Mesendoderm (in vitro differentiated cells): ENCODE results near the gene SETD1A. TPM values are rescaled to one million over a fixed set of nuclear protein-coding genes. Genes with fewer than 3 reads are reported as not detected.
A peak's percentile ranks its signal among the peaks of the same experiment; 100 is the strongest.

Experiments
- DNase-seq: peaks from one replicate; pipeline ENCODE4 v3.0.0; 2013
- H2AK5ac ChIP-seq: 2 replicates; pipeline ENCODE4 v1.6.1; 2013; ENCODE audit warnings: low read length, inconsistent platforms
- H2BK120ac ChIP-seq: 2 replicates; pipeline ENCODE4 v1.6.1; 2013; ENCODE audit warnings: low read depth, mild to moderate bottlenecking, low read length, moderate library complexity, mixed read lengths
- H2BK15ac ChIP-seq: replicated peaks from 2 replicates; pipeline ENCODE4 v1.6.1; 2013; ENCODE audit warnings: low read depth, mild to moderate bottlenecking, moderate library complexity
- H2BK5ac ChIP-seq: 2 replicates; pipeline ENCODE4 v1.6.1; 2013; ENCODE audit warnings: low read length, inconsistent platforms
- H3K18ac ChIP-seq: 2 replicates; pipeline ENCODE4 v1.6.1; 2013; ENCODE audit warnings: mild to moderate bottlenecking, low read length, mixed read lengths
- H3K23ac ChIP-seq: one replicate; pipeline ENCODE4 v1.6.1; 2013; ENCODE audit warnings: low read length
- H3K27ac ChIP-seq: 2 replicates; pipeline ENCODE4 v1.5.1; 2013; ENCODE audit warnings: low read depth, mild to moderate bottlenecking, inconsistent platforms, low read length, moderate library complexity
- H3K27me3 ChIP-seq: 2 replicates; pipeline ENCODE4 v1.6.1; 2013; ENCODE audit warnings: low read length, control low read depth, mild to moderate bottlenecking, inconsistent platforms; ENCODE audit not compliant: insufficient read depth, poor library complexity
- H3K36me3 ChIP-seq: 2 replicates; pipeline ENCODE4 v1.6.1; 2013; ENCODE audit warnings: low read length, inconsistent platforms; ENCODE audit not compliant: control insufficient read depth, insufficient read depth
- H3K4ac ChIP-seq: one replicate; pipeline ENCODE4 v1.6.1; 2013; ENCODE audit warnings: low read depth, mild to moderate bottlenecking, low read length, moderate library complexity
- H3K4me1 ChIP-seq: 2 replicates; pipeline ENCODE4 v1.6.1; 2013; ENCODE audit warnings: low read depth, low read length, inconsistent platforms; ENCODE audit not compliant: control insufficient read depth
- H3K4me2 ChIP-seq: 2 replicates; pipeline ENCODE4 v1.6.1; 2013; ENCODE audit warnings: low read length
- H3K4me3 ChIP-seq: 2 replicates; pipeline ENCODE4 v1.5.1; 2013; ENCODE audit warnings: mild to moderate bottlenecking, low read length
- H3K56ac ChIP-seq: one replicate; pipeline ENCODE4 v1.6.1; 2013; ENCODE audit warnings: low read length
- H3K79me1 ChIP-seq: 2 replicates; pipeline ENCODE4 v1.6.1; 2013; ENCODE audit warnings: low read length, inconsistent platforms
- H3K79me2 ChIP-seq: 2 replicates; pipeline ENCODE4 v1.6.1; 2013; ENCODE audit warnings: mild to moderate bottlenecking, low read length; ENCODE audit not compliant: control insufficient read depth, insufficient read depth
- H3K9ac ChIP-seq: 2 replicates; pipeline ENCODE4 v1.6.1; 2013; ENCODE audit warnings: low read length, inconsistent platforms
- H4K5ac ChIP-seq: one replicate; pipeline ENCODE4 v1.6.1; 2013; ENCODE audit warnings: low read length
- H4K8ac ChIP-seq: one replicate; pipeline ENCODE4 v1.6.1; 2013; ENCODE audit warnings: low read depth, mild to moderate bottlenecking, control low read depth, low read length, moderate library complexity
- WGBS: extraction: QIAGEN DNeasy Blood & Tissue Kit; methylation state at CpG from one replicate; pipeline ENCODE4 v1.1.7; 2013; ENCODE audit warnings: low lambda C conversion rate, missing lambda C conversion rate; ENCODE audit not compliant: insufficient coverage; ENCODE audit errors: extremely low coverage; 5-methylcytosine and 5-hydroxymethylcytosine counted together
- polyA plus RNA-seq, 2 experiments: library from polyadenylated mRNA; stranded (reverse); fragments of 200-250 nt; gene quantifications; one replicate each; pipeline ENCODE4 v1.2.3, GENCODE V29; 2013

The SETD1A gene
- polyA plus RNA-seq (2013, experiment 1 of 2), result 27.7 TPM
- 25.3 TPM for polyA plus RNA-seq (2013, experiment 2 of 2)

GRCh38 chr16:30957456-30958174, at the start of gene SETD1A:
SETD1A (plus strand) TSS chr16:30957754; CDS start chr16:30958732, 978 bp downstream.
- Histone ChIP-seq H3K36me3 (peaks cover 13% of the 10 kb centered on the region), H3K4ac (peak within 1 kb of the TSS; percentile 91), H3K79me2 (peaks cover 10% of the 10 kb centered on the region), H2AK5ac (no peak within 1 kb of the TSS), H3K27me3 (no peaks in the 10 kb centered on the region), H3K23ac (no peak within 1 kb of the TSS), H2BK120ac (no peak within 1 kb of the TSS), H3K79me1 (peaks cover 11% of the 10 kb centered on the region), H3K4me3 (peak within 1 kb of the TSS; percentile 84), H2BK5ac (peak within 1 kb of the TSS; percentile 98), H3K18ac (peak within 1 kb of the TSS; percentile 95), H3K27ac (peak within 1 kb of the TSS; percentile 96), H3K4me2 (peak within 1 kb of the TSS; percentile 89), H4K5ac (peak within 1 kb of the TSS; percentile 97), H3K4me1 (peaks cover 2% of the 10 kb centered on the region), H3K56ac (peak within 1 kb of the TSS; percentile 96), H4K8ac (peak within 1 kb of the TSS; percentile 69), H2BK15ac (no peak within 1 kb of the TSS), H3K9ac (peak within 1 kb of the TSS; percentile 89)
- DNase-seq, result peak; percentile 97
- no CpG with 5 or more reads among the region's 85 CpGs for WGBS

DNA sequence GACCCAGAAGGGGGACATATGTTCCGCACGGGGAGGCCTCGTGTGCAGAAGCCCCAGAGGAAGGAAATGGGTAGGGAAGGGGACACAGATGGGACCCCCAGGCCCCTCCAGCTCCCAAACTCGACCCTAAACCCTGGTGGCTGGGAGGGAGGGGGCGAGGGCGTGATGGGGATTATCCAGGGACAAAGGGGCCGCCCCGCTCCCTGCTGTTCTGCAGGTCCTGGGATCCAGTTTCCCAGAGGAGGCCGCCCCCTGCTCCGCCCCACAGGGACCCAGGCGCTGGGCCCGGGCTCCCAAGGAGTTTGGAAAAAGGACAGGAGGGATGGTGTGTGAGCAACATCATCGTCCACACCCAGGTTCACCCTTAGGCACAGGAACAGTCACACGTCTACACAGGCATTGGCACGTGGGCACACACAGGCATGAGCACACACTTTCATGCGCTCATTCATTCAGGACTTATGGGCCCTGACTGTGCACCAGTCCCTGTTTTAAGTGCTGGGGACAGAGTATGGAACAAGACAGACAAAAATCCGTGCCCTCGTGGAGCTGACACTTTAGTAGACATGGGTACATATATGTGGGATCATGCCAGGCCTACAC, 47.0 kb upstream of the SETD1A start:
- no CpG with 5 or more reads among the region's 18 CpGs for WGBS

GRCh38 chr16:30912794-30913412, 44.7 kb upstream of the SETD1A start:
- Histone ChIP-seq H3K18ac (no peak overlapping the region), H3K79me1 (no peaks in the 10 kb centered on the region), H3K56ac (no peak overlapping the region), H3K4ac (no peak overlapping the region), H3K79me2 (no peaks in the 10 kb centered on the region), H2AK5ac (no peak overlapping the region), H3K27me3 (no peaks in the 10 kb centered on the region), H2BK5ac (no peak overlapping the region), H3K4me2 (no peak overlapping the region), H3K4me3 (no peak overlapping the region), H3K27ac (no peak overlapping the region), H3K4me1 (no peaks in the 10 kb centered on the region), H2BK15ac (no peak overlapping the region), H3K36me3 (no peaks in the 10 kb centered on the region), H3K23ac (no peak overlapping the region), H4K5ac (no peak overlapping the region), H3K9ac (no peak overlapping the region), H4K8ac (no peak overlapping the region), H2BK120ac (no peak overlapping the region)
- DNase-seq, result no peak
- no CpG with 5 or more reads among the region's 6 CpGs for WGBS

More for the DNA sequence above, 47.0 kb upstream of the SETD1A start:
- H3K27ac ChIP-seq, result no peak overlapping the region
- H2BK120ac ChIP-seq, result no peak overlapping the region
- no peaks in the 10 kb centered on the region for H3K79me1 ChIP-seq
- peak overlapping the region; percentile 1 for H3K56ac ChIP-seq
- no peak for DNase-seq
- no peaks in the 10 kb centered on the region for H3K79me2 ChIP-seq
- H2AK5ac ChIP-seq, result no peak overlapping the region
- no peaks in the 10 kb centered on the region for H3K4me1 ChIP-seq
- H2BK5ac ChIP-seq, result no peak overlapping the region
- H3K4me2 ChIP-seq, result no peak overlapping the region
- no peak overlapping the region for H3K9ac ChIP-seq
- no peaks in the 10 kb centered on the region for H3K36me3 ChIP-seq
- H3K27me3 ChIP-seq, result no peaks in the 10 kb centered on the region
- H4K5ac ChIP-seq, result no peak overlapping the region
- no peak overlapping the region for H3K23ac ChIP-seq
- H3K18ac ChIP-seq, result no peak overlapping the region
- H2BK15ac ChIP-seq, result no peak overlapping the region
- no peak overlapping the region for H3K4me3 ChIP-seq
- H4K8ac ChIP-seq, result no peak overlapping the region
- H3K4ac ChIP-seq, result no peak overlapping the region

DNA sequence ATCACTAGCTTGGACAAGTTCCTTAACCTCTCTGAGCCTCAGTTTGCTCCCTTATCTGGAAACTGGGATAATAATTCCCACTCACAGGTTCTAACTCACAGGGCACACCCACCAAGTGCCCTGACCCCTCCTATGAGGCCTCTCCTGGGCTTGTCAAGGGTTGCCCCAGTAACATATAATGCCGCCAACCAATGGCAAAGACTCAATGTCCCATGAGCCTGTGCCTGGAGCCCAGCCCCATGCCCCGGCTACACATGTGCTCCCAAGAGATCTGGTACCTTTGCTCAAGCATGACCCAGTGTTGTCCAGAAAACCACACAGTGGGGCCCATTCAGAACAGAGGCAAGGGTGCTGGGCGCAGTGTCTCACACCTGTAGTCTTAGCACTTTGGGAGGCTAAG, 42.7 kb upstream of the SETD1A start:
- Histone ChIP-seq H3K18ac (no peak overlapping the region), H3K36me3 (no peaks in the 10 kb centered on the region), H4K8ac (no peak overlapping the region), H2BK15ac (no peak overlapping the region), H4K5ac (no peak overlapping the region), H3K4me3 (no peak overlapping the region), H3K27ac (no peak overlapping the region), H3K79me2 (no peaks in the 10 kb centered on the region), H2AK5ac (no peak overlapping the region), H3K4ac (no peak overlapping the region), H3K9ac (no peak overlapping the region), H2BK120ac (no peak overlapping the region), H3K23ac (no peak overlapping the region), H3K56ac (no peak overlapping the region), H3K4me1 (no peaks in the 10 kb centered on the region), H2BK5ac (no peak overlapping the region), H3K79me1 (no peaks in the 10 kb centered on the region), H3K4me2 (no peak overlapping the region), H3K27me3 (no peaks in the 10 kb centered on the region)
- DNase-seq, result no peak
- no CpG with 5 or more reads among the region's 3 CpGs for WGBS

GRCh38 chr16:30918614-30919013, 38.9 kb upstream of the SETD1A start:
- Histone ChIP-seq H3K4me3 (no peak overlapping the region), H3K27ac (no peak overlapping the region), H3K56ac (no peak overlapping the region), H2BK120ac (no peak overlapping the region), H2BK15ac (no peak overlapping the region), H2AK5ac (no peak overlapping the region), H3K79me1 (no peaks in the 10 kb centered on the region), H3K79me2 (no peaks in the 10 kb centered on the region), H4K8ac (no peak overlapping the region), H2BK5ac (no peak overlapping the region), H4K5ac (no peak overlapping the region), H3K4me1 (no peaks in the 10 kb centered on the region), H3K4ac (no peak overlapping the region), H3K9ac (no peak overlapping the region), H3K27me3 (no peaks in the 10 kb centered on the region), H3K23ac (no peak overlapping the region), H3K4me2 (no peak overlapping the region), H3K18ac (no peak overlapping the region), H3K36me3 (no peaks in the 10 kb centered on the region)
- no peak for DNase-seq
- WGBS, result no CpG with 5 or more reads among the region's 1 CpG
